ENCODE measurements around the gene VAC14. TPM values are rescaled to one million over a fixed set of nuclear protein-coding genes. Genes with fewer than 3 reads are reported as not detected.

VAC14 gene
- total and polyA plus RNA-seq, 4 experiments from 2014 or later, result 30.0 to 41.8 (median 39.2) TPM

- Mint-ChIP-seq H3K27me3 (no peaks in the 10 kb centered on the region), H3K9me3 (no peaks in the 10 kb centered on the region), H3K4me1 (no peaks in the 10 kb centered on the region), H3K36me3 (peaks cover 0 to 3% of the 10 kb centered on the region in 2 donors), H3K4me3 (no peak overlapping the region), H3K27ac (no peak overlapping the region)
- CTCF ChIA-PET (ENCODE audit: partially characterized antibody), result no interaction called here
- Histone ChIP-seq H3K4me1 (ENCODE audit: insufficient read depth, low read length) (no peaks in the 10 kb centered on the region), H3K4me3 (ENCODE audit: low read length in 2 of 2) (no peak overlapping the region), H3K27ac (ENCODE audit: low read depth, low read length) (no peak overlapping the region), H3K36me3 (ENCODE audit: insufficient read depth, low read length) (no peaks in the 10 kb centered on the region), H3K27me3 (ENCODE audit: insufficient read depth, low read length) (no peaks in the 10 kb centered on the region), H3K9me3 (ENCODE audit: control insufficient read depth in 1 of 2, low read length in 2 of 2) (no peaks in the 10 kb centered on the region)
- POLR2A ChIA-PET (ENCODE audit: partially characterized antibody), result no interaction called here
- intact Hi-C loops (cut with micrococcal nuclease), result no loop called here
- DNase-seq, result no peak
These were observed 140.1 kb downstream of the VAC14 start for GRCh38 chr16:70660672-70661350.

- Histone ChIP-seq H3K27ac (ENCODE audit: low read depth, low read length) (no peak overlapping the region), H3K4me3 (ENCODE audit: low read length in 2 of 2) (no peak overlapping the region), H3K36me3 (ENCODE audit: insufficient read depth, low read length) (no peaks in the 10 kb centered on the region), H3K9me3 (ENCODE audit: control insufficient read depth in 1 of 2, low read length in 2 of 2) (no peaks in the 10 kb centered on the region), H3K4me1 (ENCODE audit: insufficient read depth, low read length) (no peaks in the 10 kb centered on the region), H3K27me3 (ENCODE audit: insufficient read depth, low read length) (no peaks in the 10 kb centered on the region)
- Mint-ChIP-seq H3K27me3 (no peaks in the 10 kb centered on the region), H3K4me1 (no peaks in the 10 kb centered on the region), H3K4me3 (no peak overlapping the region), H3K27ac (no peak overlapping the region), H3K36me3 (no peaks in the 10 kb centered on the region), H3K9me3 (no peaks in the 10 kb centered on the region)
- no peak for DNase-seq
- ChIA-PET POLR2A (ENCODE audit: partially characterized antibody) (no interaction called here), CTCF (ENCODE audit: partially characterized antibody) (interaction anchor here (0.7 kb wide), 1 partner anchor 151 kb away, joined by 3 read pairs; no protein-coding TSS in a partner anchor)
- intact Hi-C loops (cut with micrococcal nuclease), result loop anchor here (10.0 kb wide), 2 partner anchors 115 to 495 kb away; no protein-coding TSS in a partner anchor
These were observed 140.8 kb downstream of the VAC14 start for GRCh38 chr16:70659953-70660671.

DNA sequence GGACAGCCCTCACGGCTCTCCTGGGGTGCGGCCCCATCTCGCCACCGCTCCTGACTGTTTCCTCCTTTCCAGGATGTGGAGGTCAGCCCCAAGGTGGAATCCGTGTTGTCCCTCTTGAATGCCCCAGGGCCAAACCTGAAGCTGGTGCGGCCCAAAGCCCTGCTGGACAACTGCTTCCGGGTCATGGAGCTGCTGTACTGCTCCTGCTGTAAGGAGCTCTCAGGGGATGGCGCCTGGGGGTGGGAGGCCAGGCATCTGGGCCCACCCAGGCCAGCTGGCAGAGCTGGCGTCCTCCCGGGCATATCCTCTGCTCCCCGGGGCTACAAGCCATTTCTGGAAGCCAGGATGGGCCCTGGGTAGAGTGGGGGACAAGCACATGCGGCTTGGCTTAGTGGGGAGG lies 141.4 kb downstream of the VAC14 start:
- ChIA-PET CTCF (ENCODE audit: partially characterized antibody) (interaction anchor here (0.7 to 0.8 kb wide), 2 partner anchors 24 to 151 kb away, joined by 3 read pairs; no protein-coding TSS in a partner anchor), POLR2A (ENCODE audit: partially characterized antibody) (no interaction called here)
- no peak overlapping the region for H3K4me3 Mint-ChIP-seq
- no peaks in the 10 kb centered on the region for H3K27me3 Mint-ChIP-seq
- no peaks in the 10 kb centered on the region for H3K4me1 Mint-ChIP-seq
- H3K27me3 ChIP-seq (ENCODE audit: insufficient read depth, low read length), result no peaks in the 10 kb centered on the region
- H3K36me3 ChIP-seq (ENCODE audit: insufficient read depth, low read length), result no peaks in the 10 kb centered on the region
- intact Hi-C loops (cut with micrococcal nuclease), result loop anchor here (10.0 kb wide), 2 partner anchors 115 to 495 kb away; no protein-coding TSS in a partner anchor
- DNase-seq, result no peak
- no peaks in the 10 kb centered on the region for H3K4me1 ChIP-seq (ENCODE audit: insufficient read depth, low read length)
- no peak overlapping the region for H3K4me3 ChIP-seq (ENCODE audit: low read length in 2 of 2)
- H3K27ac ChIP-seq (ENCODE audit: low read depth, low read length), result no peak overlapping the region
- no peaks in the 10 kb centered on the region for H3K9me3 ChIP-seq (ENCODE audit: control insufficient read depth in 1 of 2, low read length in 2 of 2)
- H3K9me3 Mint-ChIP-seq, result no peaks in the 10 kb centered on the region
- no peak overlapping the region for H3K27ac Mint-ChIP-seq
- no peaks in the 10 kb centered on the region for H3K36me3 Mint-ChIP-seq

- no peaks in the 10 kb centered on the region for H3K4me1 ChIP-seq (ENCODE audit: insufficient read depth, low read length)
- ChIA-PET POLR2A (ENCODE audit: partially characterized antibody) (no interaction called here), CTCF (ENCODE audit: partially characterized antibody) (interaction anchor here (0.8 kb wide), 1 partner anchor 23 kb away, joined by 3 read pairs; no protein-coding TSS in a partner anchor)
- Mint-ChIP-seq H3K4me3 (no peak overlapping the region), H3K36me3 (no peaks in the 10 kb centered on the region), H3K4me1 (peaks cover 0 to 1% (median under 1%) of the 10 kb centered on the region in 4 donors), H3K27ac (peak overlapping the region in 2 of 7 donors; percentile 18 to 41), H3K27me3 (no peaks in the 10 kb centered on the region), H3K9me3 (no peaks in the 10 kb centered on the region)
- H3K27me3 ChIP-seq (ENCODE audit: insufficient read depth, low read length), result no peaks in the 10 kb centered on the region
- no peaks in the 10 kb centered on the region for H3K9me3 ChIP-seq (ENCODE audit: control insufficient read depth in 1 of 2, low read length in 2 of 2)
- DNase-seq, result no peak
- intact Hi-C loops (cut with micrococcal nuclease), result loop anchor here (10.0 kb wide), 2 partner anchors 116 to 494 kb away; no protein-coding TSS in a partner anchor
- no peak overlapping the region for H3K27ac ChIP-seq (ENCODE audit: low read depth, low read length)
- H3K36me3 ChIP-seq (ENCODE audit: insufficient read depth, low read length), result no peaks in the 10 kb centered on the region
- H3K4me3 ChIP-seq (ENCODE audit: low read length in 2 of 2), result no peak overlapping the region
These were observed 142.0 kb downstream of the VAC14 start for GRCh38 chr16:70658921-70659320.

DNA sequence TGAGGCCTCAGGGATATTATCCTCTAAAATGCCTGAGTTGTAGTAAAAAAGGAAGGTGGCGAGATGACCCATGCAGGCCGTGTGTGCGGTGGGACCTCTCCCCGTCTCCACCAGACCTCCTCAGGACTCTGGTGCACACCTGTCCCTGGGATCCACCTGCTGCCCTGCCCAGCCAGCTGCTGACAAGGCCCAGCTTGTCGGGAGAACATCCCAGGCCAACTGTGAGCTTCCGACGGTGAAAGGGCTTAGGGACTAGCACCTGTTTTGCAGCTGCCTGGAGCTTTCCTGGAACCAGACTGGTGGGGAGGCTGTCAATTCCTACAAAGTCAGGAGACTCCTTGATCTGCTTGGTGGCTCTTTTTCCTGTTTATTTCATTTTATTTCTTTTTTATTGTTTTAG lies 143.0 kb downstream of the VAC14 start:
- Mint-ChIP-seq H3K4me1 (peaks cover 0 to 5% (median 4%) of the 10 kb centered on the region in 4 donors), H3K4me3 (no peak overlapping the region), H3K36me3 (no peaks in the 10 kb centered on the region), H3K27me3 (peaks cover 0 to 1% of the 10 kb centered on the region in 2 donors), H3K9me3 (no peaks in the 10 kb centered on the region), H3K27ac (no peak overlapping the region)
- POLR2A ChIA-PET (ENCODE audit: partially characterized antibody), result no interaction called here
- no peaks in the 10 kb centered on the region for H3K27me3 ChIP-seq (ENCODE audit: insufficient read depth, low read length)
- H3K4me3 ChIP-seq (ENCODE audit: low read length in 2 of 2), result no peak overlapping the region
- H3K27ac ChIP-seq (ENCODE audit: low read depth, low read length), result no peak overlapping the region
- H3K4me1 ChIP-seq (ENCODE audit: insufficient read depth, low read length), result no peaks in the 10 kb centered on the region
- CTCF ChIA-PET (ENCODE audit: partially characterized antibody), result interaction anchor here (0.9 kb wide), 1 partner anchor 288 kb away, joined by 3 read pairs; no protein-coding TSS in a partner anchor
- no peak for DNase-seq
- intact Hi-C loops (cut with micrococcal nuclease), result loop anchor here (10.0 kb wide), 2 partner anchors 117 to 493 kb away; no protein-coding TSS in a partner anchor
- no peaks in the 10 kb centered on the region for H3K9me3 ChIP-seq (ENCODE audit: control insufficient read depth in 1 of 2, low read length in 2 of 2)
- no peaks in the 10 kb centered on the region for H3K36me3 ChIP-seq (ENCODE audit: insufficient read depth, low read length)

GRCh38 chr16:70656712-70657263 lies 144.2 kb downstream of the VAC14 start:
- Histone ChIP-seq H3K36me3 (ENCODE audit: insufficient read depth, low read length) (no peaks in the 10 kb centered on the region), H3K27me3 (ENCODE audit: insufficient read depth, low read length) (no peaks in the 10 kb centered on the region), H3K4me1 (ENCODE audit: insufficient read depth, low read length) (no peaks in the 10 kb centered on the region), H3K27ac (ENCODE audit: low read depth, low read length) (no peak overlapping the region), H3K9me3 (ENCODE audit: control insufficient read depth in 1 of 2, low read length in 2 of 2) (no peaks in the 10 kb centered on the region), H3K4me3 (ENCODE audit: low read length in 2 of 2) (no peak overlapping the region)
- POLR2A ChIA-PET (ENCODE audit: partially characterized antibody), result no interaction called here
- peaks cover 0 to 5% (median 4%) of the 10 kb centered on the region in 4 donors for H3K4me1 Mint-ChIP-seq
- intact Hi-C loops (cut with micrococcal nuclease), result loop anchor here (10.0 kb wide), 2 partner anchors 118 to 492 kb away; no protein-coding TSS in a partner anchor
- H3K4me3 Mint-ChIP-seq, result peak overlapping the region in 1 of 8 donors; percentile 26
- H3K27ac Mint-ChIP-seq, result peak overlapping the region in 1 of 7 donors; percentile 5
- peaks cover 0 to 1% of the 10 kb centered on the region in 2 donors for H3K27me3 Mint-ChIP-seq
- H3K36me3 Mint-ChIP-seq, result no peaks in the 10 kb centered on the region
- CTCF ChIA-PET (ENCODE audit: partially characterized antibody), result no interaction called here
- DNase-seq, result no peak
- H3K9me3 Mint-ChIP-seq, result no peaks in the 10 kb centered on the region
